NOMO-1 treated with DMSO at 0.1 percent for 48 hours (cell line): Measurements from ENCODE around the gene SRP14.
"Not testable (repeated sequence)": the region's sequence is repeated elsewhere in the genome, so short reads cannot be mapped to it uniquely, and the experiment has no call there.

Experiments used
- DNase-seq: peaks from one replicate; lab custom pipeline; 2025; ENCODE audit not compliant: unreplicated experiment; lab: John Stamatoyannopoulos, UW

SRP14 gene

DNA sequence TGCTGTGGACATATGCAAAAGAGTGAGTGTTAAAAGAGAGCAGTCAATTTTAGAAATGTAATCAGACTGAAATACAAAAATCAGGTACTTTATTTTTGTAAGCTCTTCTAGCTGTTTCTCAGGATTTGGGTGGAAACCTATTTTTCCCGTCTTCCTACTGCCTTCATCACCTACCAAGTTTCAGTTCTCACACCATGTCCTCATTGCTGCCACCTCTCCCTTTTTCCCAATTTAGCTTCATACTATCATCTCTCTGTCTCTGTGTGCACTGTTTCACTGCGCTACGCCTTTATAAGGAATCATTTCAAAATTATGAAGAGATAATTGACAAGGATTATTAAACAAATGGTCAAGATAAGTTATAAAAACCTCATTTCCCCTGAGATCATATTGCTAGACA is 7.7 kb downstream of the SRP14 start:
- DNase-seq, result no peak

DNA sequence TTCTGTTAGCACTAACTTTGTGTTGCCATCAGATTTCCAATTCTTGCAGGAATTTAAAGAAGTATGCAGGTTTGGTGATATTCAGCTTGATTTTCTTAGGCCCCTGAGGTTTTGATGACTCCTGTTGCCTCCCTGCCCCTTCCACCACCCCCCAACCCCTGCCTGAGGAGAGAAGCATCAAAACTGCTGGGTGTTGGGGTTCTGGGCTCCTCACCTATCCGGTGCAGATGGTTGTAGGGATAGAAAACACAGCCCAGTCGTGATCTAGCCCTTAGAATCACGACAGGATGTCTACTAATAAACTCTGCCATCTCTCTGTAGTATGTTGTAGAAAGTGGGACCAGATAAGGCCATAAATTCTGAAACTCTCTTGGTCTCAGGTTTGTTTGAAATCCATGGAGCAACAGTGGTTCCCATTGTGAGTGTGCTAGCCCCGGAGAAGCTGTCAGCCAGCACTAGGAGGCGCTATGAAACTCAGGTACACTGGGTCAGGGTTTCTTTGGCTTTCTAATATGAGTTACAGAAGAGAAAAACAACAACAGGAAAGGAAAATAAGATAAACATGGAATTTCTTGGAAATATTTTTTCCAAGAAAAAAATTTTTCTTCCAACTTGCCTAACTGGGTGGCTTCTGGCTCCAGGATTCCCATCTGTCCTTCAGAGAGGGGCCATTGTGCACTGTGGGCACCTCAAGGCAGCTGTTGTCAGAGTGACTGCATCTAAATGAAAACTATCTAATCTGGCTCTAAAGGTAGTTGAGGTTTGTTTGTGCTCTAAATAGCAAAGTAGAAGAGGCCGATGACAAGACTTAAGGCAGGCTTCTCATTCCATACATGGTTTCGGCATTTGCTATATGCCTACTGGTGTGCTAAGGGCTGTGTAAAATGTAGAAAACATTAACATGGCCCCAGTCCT is 8.7 kb downstream of the SRP14 start:
- no peak for DNase-seq

DNA sequence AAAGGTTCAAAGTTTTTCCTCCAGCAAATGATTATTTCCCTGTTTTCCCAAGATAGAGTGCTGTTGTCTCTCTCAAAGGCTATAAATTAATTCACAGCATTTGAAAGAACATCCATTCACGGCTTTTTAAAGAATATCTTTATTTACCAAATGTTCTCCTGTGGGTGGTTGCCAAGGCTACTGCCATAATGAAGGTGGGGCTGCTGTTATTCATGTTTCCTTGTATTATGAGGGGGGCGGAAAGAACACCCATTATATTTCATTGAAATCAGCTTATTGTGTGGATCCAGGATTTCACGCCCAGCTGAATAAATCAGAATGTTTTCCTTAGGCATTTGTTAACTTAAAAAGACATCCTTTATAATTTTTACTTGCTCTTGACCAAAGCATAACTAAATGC is 10.1 kb downstream of the SRP14 start:
- no peak for DNase-seq

DNA sequence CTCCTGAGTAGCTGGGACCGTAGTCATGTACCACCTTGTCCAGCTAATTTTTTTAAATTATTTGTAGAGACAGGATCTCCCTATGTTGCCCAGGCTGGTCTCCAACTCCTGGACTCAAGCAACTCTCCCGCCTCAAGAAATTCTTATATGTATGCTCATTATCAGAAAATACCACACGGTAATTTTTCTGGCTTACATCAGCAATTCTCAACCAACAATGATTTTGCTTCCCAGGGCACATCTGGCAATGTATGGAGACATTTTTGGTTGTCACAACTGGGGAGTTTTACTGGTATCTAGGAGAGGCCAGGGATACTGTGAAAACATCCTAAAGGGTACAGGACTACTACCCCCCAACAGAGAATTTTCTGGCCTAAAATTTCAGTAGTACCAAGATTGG is 10.8 kb downstream of the SRP14 start:
- no peak for DNase-seq

DNA sequence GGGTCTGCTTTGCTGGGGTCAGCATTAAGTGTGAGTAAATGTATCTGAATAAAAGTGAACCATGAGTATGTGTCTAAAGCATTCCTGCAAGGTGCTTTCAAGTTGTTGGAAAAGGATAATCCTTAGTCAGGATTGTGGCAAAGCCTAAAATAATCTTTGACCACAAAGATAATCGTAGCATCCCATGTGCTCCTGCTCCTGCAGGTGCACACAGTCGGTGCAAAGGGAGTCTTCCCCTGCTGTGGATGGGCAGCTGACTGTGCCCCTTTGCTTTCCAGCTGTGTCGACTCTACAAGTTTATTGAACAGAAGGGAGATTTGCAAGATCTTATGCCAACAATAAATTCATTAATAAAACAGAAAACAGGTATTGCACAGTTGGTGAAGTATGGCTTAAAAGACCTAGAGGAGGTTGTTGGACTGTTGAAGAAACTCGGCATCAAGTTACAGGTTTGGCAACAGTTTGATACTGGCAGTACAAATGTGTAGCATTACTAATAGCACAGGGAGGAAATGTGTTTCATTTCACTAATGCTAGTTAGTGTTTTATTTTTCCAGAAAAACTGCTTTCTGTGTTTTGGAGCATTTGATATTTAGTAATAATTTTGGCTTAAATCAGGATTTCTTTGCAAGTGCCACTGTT is 22.6 kb downstream of the SRP14 start:
- no peak for DNase-seq

DNA sequence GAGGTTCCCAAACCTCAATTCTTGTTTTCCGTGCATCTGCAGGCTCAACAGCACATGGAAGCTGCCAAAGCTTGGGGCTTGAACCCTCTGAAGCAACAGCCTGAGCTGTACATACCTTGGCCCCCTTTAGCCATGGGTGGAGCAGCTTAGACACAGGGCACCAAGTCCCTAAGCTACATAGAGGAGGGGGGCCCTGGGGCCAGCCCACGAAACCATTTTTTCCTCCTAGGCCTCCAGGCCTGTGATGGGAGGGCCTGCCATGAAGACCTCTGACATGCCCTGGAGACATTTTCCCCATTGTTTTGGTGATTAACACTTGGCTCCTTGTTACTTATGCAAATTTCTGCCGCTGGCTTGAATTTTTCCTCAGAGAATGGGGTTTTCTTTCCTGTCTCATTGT is 24.6 kb downstream of the SRP14 start:
- DNase-seq, result no peak

DNA sequence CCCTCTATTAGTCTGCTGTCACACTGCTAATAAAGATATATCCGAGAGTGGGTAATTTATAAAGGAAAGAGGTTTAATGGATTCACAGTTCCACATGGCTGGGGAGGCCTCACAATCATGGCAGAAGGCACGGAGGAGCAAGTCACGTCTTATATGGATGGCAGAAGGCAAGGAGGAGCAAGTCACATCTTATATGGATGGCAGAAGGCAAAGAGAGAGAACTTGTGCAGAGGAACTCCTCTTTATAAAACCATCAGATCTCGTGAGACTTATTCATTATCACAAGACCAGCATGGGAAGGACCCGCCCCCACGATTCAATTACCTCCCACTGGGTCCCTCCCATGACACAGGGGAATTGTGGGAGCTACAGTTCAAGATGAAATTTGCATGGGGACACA is 25.6 kb downstream of the SRP14 start:
- DNase-seq, result not testable (repeated sequence)

DNA sequence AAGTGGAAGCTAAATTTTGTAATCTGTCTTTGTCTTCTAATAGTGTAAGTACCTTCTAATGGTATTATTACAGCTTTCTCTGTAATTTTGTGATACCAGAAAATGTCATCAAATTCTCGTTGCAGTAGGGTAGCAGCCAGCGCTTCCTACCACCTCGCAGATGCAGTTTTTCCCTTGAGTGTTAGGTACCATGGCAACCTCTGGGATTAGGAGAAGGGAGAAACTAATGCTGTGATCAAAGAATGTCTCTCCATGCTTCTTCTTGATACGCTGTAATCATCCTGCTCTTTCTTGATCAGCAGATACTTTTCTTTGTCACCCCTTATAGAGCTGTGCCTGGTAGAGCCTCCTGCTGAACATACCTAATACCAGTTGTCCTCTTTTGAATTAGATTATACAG is 27.7 kb downstream of the SRP14 start:
- no peak for DNase-seq

DNA sequence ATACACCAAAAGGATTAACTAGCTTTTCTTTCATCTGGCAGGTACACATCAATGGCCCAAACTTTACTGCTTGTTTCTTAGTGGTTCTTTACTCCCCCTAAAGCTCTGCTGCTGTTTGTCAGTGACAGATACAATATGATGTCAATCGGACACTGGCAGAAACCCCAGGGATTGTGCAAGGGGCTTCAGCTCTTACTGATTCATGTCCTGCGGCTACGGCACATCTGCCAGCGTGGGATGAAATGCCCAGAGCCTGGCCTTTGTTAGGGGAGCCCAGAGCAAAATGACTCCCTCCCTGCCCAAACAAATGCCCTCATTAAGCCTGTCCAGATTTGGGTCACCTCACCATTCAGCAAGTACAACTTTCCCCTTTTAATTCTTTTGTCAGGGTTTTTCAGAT is 28.3 kb downstream of the SRP14 start:
- no peak for DNase-seq

DNA sequence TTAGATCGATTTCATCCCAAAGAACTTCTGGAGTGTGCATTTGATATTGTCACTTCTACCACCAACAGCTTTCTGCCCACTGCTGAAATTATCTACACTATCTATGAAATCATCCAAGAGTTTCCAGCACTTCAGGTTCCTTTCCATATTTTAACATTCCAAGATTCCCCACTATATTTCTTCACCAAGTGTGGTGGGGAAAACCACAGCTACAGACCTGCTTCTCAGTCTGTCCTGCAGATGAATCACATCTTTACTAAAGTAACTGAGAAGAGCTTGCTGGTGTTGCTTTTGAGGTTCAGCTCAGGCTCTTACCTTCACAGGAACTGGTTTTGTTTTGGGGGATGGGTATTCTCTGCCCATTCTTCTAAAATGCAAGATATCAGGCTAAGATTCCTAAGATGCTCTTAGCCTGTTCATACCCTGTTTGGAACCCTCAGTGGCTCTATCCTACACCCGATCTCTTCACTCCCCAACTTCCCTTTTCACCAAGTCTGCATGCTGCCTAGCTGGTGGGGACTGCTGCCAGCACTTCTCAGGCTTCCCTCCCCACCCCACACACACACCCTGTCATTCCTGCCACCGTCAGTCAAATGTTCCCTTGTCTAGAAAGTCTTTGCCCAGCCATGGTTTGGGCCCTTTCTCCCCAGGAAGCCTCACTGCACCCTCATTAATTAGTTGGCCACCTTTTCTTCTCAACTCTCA is 30.8 kb downstream of the SRP14 start:
- no peak for DNase-seq

DNA sequence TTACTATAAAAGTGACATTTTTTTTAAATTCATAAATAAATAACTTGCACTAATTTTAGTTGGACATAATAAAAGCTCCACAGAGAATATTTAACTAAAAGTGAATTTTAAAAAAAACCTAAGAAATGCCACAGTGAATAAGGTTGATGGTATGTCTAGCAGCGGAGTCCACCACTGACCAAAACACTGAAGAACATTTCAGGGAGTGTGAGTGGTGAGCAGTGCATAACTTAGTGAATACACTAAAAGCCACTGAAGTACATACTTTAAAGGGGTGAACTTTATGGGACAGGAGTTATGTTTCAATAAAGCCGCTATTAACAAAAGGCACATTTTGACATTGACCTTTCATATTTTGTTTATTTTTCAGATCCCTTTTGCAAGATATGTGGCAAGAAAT is 32.3 kb downstream of the SRP14 start:
- no peak for DNase-seq

DNA sequence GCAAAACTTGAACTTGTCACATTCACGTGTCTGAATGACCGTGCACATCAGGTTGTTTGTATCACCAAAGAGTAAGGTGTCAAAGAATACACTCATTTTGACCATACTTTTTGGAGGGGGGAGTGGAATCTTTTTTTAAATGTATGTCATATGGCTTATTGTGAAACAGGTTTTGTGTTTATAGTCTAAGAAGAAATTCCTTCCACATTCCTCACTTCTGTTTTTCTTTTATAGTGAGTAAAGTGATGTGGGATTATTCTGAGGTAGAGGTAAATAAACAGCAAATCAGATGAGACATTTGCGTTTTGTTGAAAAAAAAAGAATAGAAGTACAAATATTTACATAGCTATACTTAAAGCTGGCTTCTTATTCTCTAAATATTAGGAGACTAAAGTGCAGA is 33.0 kb downstream of the SRP14 start:
- DNase-seq, result no peak

DNA sequence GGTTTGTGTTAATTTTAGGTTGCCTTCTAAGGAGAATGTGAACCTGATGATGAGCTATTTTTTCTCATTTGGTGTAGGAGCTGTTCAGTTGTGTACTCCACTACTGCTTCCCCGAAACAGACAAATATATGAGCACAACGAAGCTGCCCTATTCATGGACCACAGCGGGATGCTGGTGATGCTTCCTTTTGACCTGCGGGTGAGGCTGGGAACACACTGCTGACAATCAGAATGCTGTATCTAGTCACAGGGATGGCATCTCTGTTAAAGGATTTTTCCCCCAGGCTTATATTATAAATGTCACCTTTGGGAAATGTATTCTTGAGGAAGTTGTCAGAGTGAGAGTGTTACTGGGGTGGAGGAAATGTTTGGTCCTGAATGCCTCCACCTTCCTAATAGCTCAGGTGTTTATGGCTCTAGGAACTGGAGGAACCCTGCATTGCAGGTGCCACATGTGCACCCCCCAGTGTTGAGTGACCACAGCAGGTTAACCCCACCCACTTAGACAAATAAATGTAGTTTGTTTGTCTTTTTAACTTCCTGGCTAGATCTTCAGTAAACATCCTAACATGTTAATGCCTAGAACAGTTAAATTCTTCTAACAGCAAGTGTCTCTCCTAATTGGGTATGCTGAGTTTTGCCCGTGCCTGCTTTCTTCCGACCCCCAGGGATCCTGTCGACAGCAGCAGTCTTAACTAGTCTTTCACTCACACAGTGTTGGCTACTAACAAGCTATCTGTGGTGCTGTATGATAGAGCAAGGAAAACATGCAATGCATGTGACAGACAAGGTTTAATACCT is 35.7 kb downstream of the SRP14 start:
- no peak for DNase-seq

DNA sequence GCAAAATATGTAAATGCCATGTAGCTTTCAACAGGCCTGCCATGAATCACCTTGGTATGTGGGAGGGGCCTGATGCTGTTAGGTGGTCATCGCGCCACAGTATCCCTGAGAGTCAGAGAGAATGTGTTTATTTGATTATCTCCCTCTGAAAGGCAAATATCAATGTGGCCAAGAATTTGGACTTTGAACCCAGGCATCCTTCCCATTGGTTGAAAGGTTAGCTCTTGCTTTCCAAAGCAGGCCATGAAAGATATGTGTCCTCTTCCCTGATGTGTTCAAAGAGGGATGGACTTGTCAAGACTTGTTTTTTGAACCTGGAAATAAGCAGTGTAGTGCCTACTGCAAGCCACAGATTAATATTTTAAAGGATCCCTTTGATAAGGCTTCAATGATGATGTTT is 36.7 kb downstream of the SRP14 start:
- DNase-seq, result no peak

DNA sequence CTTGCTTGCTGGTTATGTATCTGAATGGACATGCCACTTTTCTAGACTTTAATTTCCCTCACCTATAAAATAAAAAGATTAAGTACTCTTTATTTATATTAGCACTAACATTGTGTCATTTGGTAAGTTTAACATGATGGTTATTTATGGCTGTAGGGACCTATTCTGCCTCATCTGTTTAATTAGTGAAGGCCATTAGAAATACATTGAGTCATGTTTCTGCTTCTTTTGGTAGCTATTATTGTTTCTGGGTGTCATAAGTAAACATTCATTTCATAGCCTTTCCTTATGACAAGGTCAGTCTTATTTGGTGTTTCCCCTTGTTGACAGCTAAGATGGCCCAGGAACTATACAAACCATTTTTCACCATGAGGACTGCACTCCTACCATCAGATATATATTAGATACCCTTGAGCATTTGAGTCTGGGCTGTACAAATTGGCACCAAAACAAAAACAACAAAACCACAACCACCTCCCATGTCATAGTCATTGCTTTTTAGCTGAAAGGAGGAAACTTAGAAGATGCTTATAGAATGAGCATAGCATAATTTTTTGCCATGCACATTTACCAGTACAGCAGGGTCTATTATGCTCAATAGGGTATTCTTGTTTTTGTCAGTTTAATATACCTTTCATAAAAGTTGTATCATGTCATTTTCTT is 39.3 kb downstream of the SRP14 start:
- no peak for DNase-seq

DNA sequence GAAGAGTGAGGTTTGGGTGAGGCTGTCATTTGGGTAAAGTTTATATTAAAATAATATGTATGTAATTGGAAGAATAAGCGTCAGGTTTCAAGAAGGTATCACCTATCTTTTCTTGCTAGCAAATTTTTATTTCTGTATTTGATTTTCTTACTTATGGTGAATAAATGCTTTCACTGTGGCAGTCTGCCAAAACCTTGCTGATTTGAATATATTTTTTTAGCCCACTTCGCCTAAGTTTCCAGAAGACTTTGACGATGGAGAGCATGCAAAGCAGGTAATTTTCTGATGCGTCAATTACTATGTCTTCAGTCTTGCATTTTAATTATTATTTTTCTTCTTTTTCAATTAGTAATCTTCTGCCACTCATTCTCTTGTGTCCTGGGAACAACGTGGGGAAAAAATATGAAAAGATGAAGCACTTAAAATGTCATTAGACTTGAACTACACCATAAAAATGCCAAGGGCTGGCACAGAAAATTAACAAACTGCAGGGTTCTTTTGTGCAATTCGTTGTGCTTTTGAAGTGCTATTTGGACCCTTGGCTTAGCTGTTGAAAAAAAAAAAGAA is 40.4 kb downstream of the SRP14 start:
- DNase-seq, result no peak

DNA sequence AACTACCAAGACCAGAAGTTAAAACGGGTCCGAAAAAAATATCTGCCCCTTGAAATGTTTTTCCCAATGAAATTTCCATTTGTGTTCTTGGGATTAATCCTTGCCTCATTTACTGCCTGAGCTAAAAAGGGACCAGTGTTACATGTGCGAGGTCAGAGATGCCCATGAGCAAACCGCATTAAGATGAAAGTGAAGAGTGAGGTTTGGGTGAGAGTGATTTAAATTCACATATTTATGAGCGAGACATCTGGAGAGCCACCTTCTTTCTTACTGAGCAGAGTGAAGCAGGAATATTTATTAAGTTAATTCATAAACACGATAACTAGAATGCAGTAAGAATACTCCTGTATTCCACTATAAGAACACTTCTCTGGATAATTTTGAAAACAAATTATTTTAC is 41.3 kb downstream of the SRP14 start:
- DNase-seq, result no peak

DNA sequence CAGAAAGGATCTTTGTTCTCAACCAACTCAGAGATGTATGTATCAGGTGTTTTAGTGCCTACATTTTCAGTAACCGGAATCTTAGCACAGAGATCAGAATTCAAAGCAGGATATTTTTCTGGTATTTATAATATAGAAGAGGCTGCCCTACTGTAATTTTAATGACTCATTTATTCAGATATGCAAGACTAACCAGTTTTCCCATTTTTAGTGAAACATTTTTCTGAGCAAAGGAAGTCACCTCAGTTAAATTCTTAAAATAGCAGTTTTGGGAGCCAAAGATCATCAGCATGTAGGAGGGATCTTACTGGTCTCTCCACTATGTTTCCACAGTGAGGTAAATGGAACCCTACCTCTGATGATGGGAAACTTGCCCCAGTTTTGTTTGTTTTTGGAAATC is 42.0 kb downstream of the SRP14 start:
- no peak for DNase-seq

DNA sequence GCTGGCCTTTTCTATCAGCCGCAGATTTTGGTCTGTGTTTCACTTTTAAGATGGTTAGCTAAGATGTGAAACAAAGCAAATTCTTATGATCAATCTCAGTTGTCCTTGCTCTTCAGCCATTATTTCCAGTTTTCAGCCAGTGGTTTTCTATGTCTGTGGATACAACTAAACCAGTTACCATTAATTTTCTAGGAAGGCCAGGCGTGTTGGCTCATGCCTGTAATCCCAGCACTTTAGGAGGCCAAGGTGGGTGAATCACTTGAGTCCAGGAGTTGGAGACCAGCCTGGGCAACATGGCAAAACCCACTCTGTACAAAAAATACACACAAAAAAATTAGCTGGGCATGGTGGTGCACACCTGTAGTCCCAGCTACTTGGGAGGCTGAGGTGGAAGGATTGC is 42.8 kb downstream of the SRP14 start:
- not testable (repeated sequence) for DNase-seq

DNA sequence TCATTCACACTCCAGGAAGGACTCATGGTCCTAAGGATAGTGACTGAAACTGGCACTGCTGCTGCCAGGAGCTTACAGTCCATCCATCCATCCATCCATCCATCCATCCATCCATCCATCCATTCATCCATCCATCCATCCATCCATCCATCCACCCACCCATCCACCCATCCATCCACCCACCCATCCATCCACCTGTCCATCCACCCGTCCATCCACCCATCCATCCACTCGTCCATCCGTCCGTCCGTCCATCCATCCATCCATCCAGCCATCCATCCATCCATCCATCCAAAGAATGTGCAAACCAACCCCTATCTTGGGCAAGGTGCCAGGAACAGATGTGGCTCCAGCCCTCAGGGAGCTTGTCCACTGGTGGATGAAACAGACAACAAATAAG is 46.0 kb downstream of the SRP14 start:
- not testable (repeated sequence) for DNase-seq
